ENCODE results near the gene CUEDC2. TPM values are rescaled to one million over a fixed set of nuclear protein-coding genes. Genes with fewer than 3 reads are reported as not detected.

Gene CUEDC2
- total and polyA plus RNA-seq, 8 donors, result 47.0 to 81.0 (median 71.7) TPM

GRCh38 chr10:102403115-102403514, 29.3 kb downstream of the CUEDC2 start:
- peak in 1 of 4 donors; percentile 78 for DNase-seq
- peaks cover 0 to 49% of the 10 kb centered on the region in 2 donors for H3K36me3 ChIP-seq
- H3K4me1 ChIP-seq, result peaks cover 4 to 22% of the 10 kb centered on the region in 2 donors
- H3K9me3 ChIP-seq, result no peaks in the 10 kb centered on the region
- H3K27ac ChIP-seq, result no peak overlapping the region
- TF ChIP-seq, protein P1, sequence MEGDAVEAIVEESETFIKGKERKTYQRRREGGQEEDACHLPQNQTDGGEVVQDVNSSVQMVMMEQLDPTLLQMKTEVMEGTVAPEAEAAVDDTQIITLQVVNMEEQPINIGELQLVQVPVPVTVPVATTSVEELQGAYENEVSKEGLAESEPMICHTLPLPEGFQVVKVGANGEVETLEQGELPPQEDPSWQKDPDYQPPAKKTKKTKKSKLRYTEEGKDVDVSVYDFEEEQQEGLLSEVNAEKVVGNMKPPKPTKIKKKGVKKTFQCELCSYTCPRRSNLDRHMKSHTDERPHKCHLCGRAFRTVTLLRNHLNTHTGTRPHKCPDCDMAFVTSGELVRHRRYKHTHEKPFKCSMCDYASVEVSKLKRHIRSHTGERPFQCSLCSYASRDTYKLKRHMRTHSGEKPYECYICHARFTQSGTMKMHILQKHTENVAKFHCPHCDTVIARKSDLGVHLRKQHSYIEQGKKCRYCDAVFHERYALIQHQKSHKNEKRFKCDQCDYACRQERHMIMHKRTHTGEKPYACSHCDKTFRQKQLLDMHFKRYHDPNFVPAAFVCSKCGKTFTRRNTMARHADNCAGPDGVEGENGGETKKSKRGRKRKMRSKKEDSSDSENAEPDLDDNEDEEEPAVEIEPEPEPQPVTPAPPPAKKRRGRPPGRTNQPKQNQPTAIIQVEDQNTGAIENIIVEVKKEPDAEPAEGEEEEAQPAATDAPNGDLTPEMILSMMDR (IDR thresholded peaks at IDR 0.05), result no peak
- peaks cover 0 to 14% of the 10 kb centered on the region in 2 donors for H3K27me3 ChIP-seq
- no peak for ATAC-seq
- no peak overlapping the region for H3K4me3 ChIP-seq
- intact Hi-C loops (cut with DNase I), result no loop called here

DNA sequence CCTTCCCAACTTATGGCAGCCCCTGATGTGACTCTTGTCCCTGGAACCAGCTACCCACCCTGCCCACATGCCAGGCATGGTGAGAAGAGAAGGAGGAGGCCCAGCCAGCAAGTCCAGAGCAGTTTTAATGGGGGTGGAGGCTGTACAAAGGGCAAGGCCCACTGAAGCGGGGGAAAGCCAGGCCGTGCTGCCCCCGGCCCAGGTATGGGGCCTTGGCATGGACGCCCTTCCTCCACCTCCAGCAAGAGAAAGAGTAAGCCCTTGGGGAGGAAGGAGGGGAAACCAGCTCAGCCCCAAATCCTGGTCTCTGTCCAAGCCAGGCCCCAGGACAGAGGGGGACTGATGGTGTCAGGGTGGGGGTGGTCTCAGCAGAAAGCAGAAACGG, 29.9 kb downstream of the CUEDC2 start:
- TF ChIP-seq, protein P1 (IDR thresholded peaks at IDR 0.05), result no peak
- H3K36me3 ChIP-seq, result peaks cover 0 to 55% of the 10 kb centered on the region in 2 donors
- H3K4me1 ChIP-seq, result peaks cover 4 to 28% of the 10 kb centered on the region in 2 donors
- ATAC-seq (no peak), DNase-seq (no peak)
- H3K27ac ChIP-seq, result no peak overlapping the region
- no peak overlapping the region for H3K4me3 ChIP-seq
- intact Hi-C loops (cut with DNase I), result no loop called here
- H3K9me3 ChIP-seq, result no peaks in the 10 kb centered on the region
- peaks cover 0 to 8% of the 10 kb centered on the region in 2 donors for H3K27me3 ChIP-seq

- H3K27me3 ChIP-seq, result peaks cover 0 to 2% of the 10 kb centered on the region in 2 donors
- TF ChIP-seq, protein P1 (IDR thresholded peaks at IDR 0.05), result no peak
- H3K4me3 ChIP-seq, result no peak overlapping the region
- H3K36me3 ChIP-seq, result peaks cover 0 to 61% of the 10 kb centered on the region in 2 donors
- no peaks in the 10 kb centered on the region for H3K9me3 ChIP-seq
- peaks cover 4 to 34% of the 10 kb centered on the region in 2 donors for H3K4me1 ChIP-seq
- ATAC-seq (no peak), DNase-seq (peak in 1 of 4 donors; percentile 73)
- intact Hi-C loops (cut with DNase I), result no loop called here
- H3K27ac ChIP-seq, result no peak overlapping the region
These were observed 30.5 kb downstream of the CUEDC2 start for GRCh38 chr10:102401735-102402511.

DNA sequence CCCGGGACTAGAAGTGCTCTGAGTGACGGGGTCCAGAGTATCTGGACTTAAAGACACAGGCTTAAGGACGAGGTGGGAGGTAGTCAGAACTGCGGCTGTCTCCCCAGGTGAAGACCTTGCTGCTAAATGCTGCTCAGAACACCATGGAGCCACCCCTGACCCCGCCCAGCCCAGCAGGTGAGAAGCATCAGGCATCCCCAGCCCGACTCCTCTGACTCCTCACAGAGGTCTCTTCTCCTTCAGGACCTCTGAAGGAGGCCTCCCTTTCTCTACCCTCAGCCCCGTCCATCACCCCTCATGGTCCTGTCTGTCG, 31.1 kb downstream of the CUEDC2 start:
- DNase-seq, result no peak
- Histone ChIP-seq H3K27me3 (no peaks in the 10 kb centered on the region), H3K36me3 (peaks cover 0 to 67% of the 10 kb centered on the region in 2 donors), H3K4me3 (no peak overlapping the region), H3K9me3 (no peaks in the 10 kb centered on the region), H3K27ac (no peak overlapping the region), H3K4me1 (peaks cover 7 to 40% of the 10 kb centered on the region in 2 donors)
- TF ChIP-seq, protein P1 (IDR thresholded peaks at IDR 0.05), result no peak
- ATAC-seq, result no peak
- intact Hi-C loops (cut with DNase I), result no loop called here

GRCh38 chr10:102400598-102401341, 31.6 kb downstream of the CUEDC2 start:
- ATAC-seq, result no peak
- Histone ChIP-seq H3K27ac (no peak overlapping the region), H3K9me3 (no peaks in the 10 kb centered on the region), H3K4me3 (no peak overlapping the region), H3K36me3 (peaks cover 0 to 67% of the 10 kb centered on the region in 2 donors), H3K4me1 (peaks cover 10 to 46% of the 10 kb centered on the region in 2 donors), H3K27me3 (no peaks in the 10 kb centered on the region)
- TF ChIP-seq, protein P1 (IDR thresholded peaks at IDR 0.05), result no peak
- no peak for DNase-seq
- intact Hi-C loops (cut with DNase I), result no loop called here
